Measurements from ENCODE around the gene ANXA6. TPM values are rescaled to one million over a fixed set of nuclear protein-coding genes. Genes with fewer than 3 reads are reported as not detected.

Gene ANXA6
- total and polyA plus RNA-seq, 2 experiments from 2014 or later = 122 to 152 TPM

GRCh38 chr5:151097820-151098767, 59.5 kb downstream of the ANXA6 start:
- Histone ChIP-seq H3K4me3 (no peak overlapping the region), H4K20me1 (ENCODE audit: insufficient read depth, poor library complexity, severe bottlenecking) (no peaks in the 10 kb centered on the region), H2AFZ (no peak overlapping the region), H3K36me3 (replicated peaks; ENCODE audit: insufficient read depth, low read depth) (no peaks in the 10 kb centered on the region), H3K27me3 (no peaks in the 10 kb centered on the region), H3K4me1 (ENCODE audit: insufficient read depth) (peaks cover 35% of the 10 kb centered on the region), H3K79me2 (no peaks in the 10 kb centered on the region), H3K9me3 (ENCODE audit: low read depth) (no peaks in the 10 kb centered on the region), H3K4me2 (no peak overlapping the region), H3K27ac (no peak overlapping the region), H3K9me2 (replicated peaks; ENCODE audit: insufficient read depth) (no peaks in the 10 kb centered on the region)
- 87% methylated on average over 16 of the region's 16 CpGs for WGBS (ENCODE audit: low lambda C conversion rate, missing lambda C conversion rate)
- TF ChIP-seq, protein P1, sequence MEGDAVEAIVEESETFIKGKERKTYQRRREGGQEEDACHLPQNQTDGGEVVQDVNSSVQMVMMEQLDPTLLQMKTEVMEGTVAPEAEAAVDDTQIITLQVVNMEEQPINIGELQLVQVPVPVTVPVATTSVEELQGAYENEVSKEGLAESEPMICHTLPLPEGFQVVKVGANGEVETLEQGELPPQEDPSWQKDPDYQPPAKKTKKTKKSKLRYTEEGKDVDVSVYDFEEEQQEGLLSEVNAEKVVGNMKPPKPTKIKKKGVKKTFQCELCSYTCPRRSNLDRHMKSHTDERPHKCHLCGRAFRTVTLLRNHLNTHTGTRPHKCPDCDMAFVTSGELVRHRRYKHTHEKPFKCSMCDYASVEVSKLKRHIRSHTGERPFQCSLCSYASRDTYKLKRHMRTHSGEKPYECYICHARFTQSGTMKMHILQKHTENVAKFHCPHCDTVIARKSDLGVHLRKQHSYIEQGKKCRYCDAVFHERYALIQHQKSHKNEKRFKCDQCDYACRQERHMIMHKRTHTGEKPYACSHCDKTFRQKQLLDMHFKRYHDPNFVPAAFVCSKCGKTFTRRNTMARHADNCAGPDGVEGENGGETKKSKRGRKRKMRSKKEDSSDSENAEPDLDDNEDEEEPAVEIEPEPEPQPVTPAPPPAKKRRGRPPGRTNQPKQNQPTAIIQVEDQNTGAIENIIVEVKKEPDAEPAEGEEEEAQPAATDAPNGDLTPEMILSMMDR (IDR thresholded peaks at IDR 0.05; ENCODE audit: poor library complexity) = no peak
- TF ChIP-seq EZH2 (IDR thresholded peaks at IDR 0.05; ENCODE audit: borderline replicate concordance) (no peak), EZH2phosphoT487 (IDR thresholded peaks at IDR 0.05; ENCODE audit: low read depth, severe bottlenecking, unreplicated experiment) (no peak)
- DNase-seq (ENCODE audit: low spot score) = no peak

GRCh38 chr5:151097061-151097460, 60.5 kb downstream of the ANXA6 start:
- no peaks in the 10 kb centered on the region for H3K9me3 ChIP-seq (ENCODE audit: low read depth)
- no peak overlapping the region for H3K4me3 ChIP-seq
- no peaks in the 10 kb centered on the region for H3K9me2 ChIP-seq (replicated peaks; ENCODE audit: insufficient read depth)
- no peaks in the 10 kb centered on the region for H3K79me2 ChIP-seq
- TF ChIP-seq EZH2phosphoT487 (IDR thresholded peaks at IDR 0.05; ENCODE audit: low read depth, severe bottlenecking, unreplicated experiment) (no peak), EZH2 (IDR thresholded peaks at IDR 0.05; ENCODE audit: borderline replicate concordance) (no peak)
- TF ChIP-seq, protein P1 (IDR thresholded peaks at IDR 0.05; ENCODE audit: poor library complexity) = no peak
- 91% methylated on average over 6 of the region's 6 CpGs for WGBS (ENCODE audit: low lambda C conversion rate, missing lambda C conversion rate)
- no peaks in the 10 kb centered on the region for H3K27me3 ChIP-seq
- H3K4me1 ChIP-seq (ENCODE audit: insufficient read depth) = peaks cover 40% of the 10 kb centered on the region
- DNase-seq (ENCODE audit: low spot score) = no peak
- H3K36me3 ChIP-seq (replicated peaks; ENCODE audit: insufficient read depth, low read depth) = no peaks in the 10 kb centered on the region
- no peak overlapping the region for H2AFZ ChIP-seq
- H3K4me2 ChIP-seq = no peak overlapping the region
- no peaks in the 10 kb centered on the region for H4K20me1 ChIP-seq (ENCODE audit: insufficient read depth, poor library complexity, severe bottlenecking)
- no peak overlapping the region for H3K27ac ChIP-seq

DNA sequence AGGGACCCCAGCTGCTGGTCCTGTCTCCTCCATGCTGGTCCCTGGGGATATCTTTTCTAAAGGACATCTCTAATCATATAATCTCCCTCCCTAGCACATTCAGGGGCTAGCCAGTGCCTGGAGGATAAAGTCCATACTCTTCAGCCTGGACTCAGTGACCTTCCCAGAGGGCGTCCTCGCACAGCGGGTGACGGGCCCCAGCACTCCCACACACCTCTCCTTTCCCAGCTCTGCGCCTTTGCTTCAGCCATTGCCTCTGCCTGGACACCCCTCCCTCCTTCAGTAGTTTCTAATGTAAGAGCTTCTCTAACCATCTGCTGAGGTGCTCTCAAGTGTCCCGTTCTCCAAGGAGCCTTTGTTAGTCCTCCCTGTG, 61.6 kb downstream of the ANXA6 start:
- Histone ChIP-seq H3K4me2 (no peak overlapping the region), H3K9me2 (replicated peaks; ENCODE audit: insufficient read depth) (no peaks in the 10 kb centered on the region), H3K36me3 (replicated peaks; ENCODE audit: insufficient read depth, low read depth) (no peaks in the 10 kb centered on the region), H3K27me3 (no peaks in the 10 kb centered on the region), H4K20me1 (ENCODE audit: insufficient read depth, poor library complexity, severe bottlenecking) (no peaks in the 10 kb centered on the region), H3K4me1 (ENCODE audit: insufficient read depth) (peaks cover 40% of the 10 kb centered on the region), H3K27ac (peak overlapping the region; percentile 94), H3K79me2 (no peaks in the 10 kb centered on the region), H2AFZ (no peak overlapping the region), H3K9me3 (ENCODE audit: low read depth) (no peaks in the 10 kb centered on the region), H3K4me3 (no peak overlapping the region)
- no peak for DNase-seq (ENCODE audit: low spot score)
- 66% methylated on average over 6 of the region's 6 CpGs for WGBS (ENCODE audit: low lambda C conversion rate, missing lambda C conversion rate)
- no peak for TF ChIP-seq EZH2 (IDR thresholded peaks at IDR 0.05; ENCODE audit: borderline replicate concordance)
- TF ChIP-seq, protein P1 (IDR thresholded peaks at IDR 0.05; ENCODE audit: poor library complexity) = no peak
